ENCODE data around the gene HECW1. TPM values are rescaled to one million over a fixed set of nuclear protein-coding genes. Genes with fewer than 3 reads are reported as not detected.

HECW1 gene
- total and polyA plus RNA-seq, 2 of the 13 experiments (the other 11 are each of a cell fraction or from before 2014, with no cell fraction given) = not detected

DNA sequence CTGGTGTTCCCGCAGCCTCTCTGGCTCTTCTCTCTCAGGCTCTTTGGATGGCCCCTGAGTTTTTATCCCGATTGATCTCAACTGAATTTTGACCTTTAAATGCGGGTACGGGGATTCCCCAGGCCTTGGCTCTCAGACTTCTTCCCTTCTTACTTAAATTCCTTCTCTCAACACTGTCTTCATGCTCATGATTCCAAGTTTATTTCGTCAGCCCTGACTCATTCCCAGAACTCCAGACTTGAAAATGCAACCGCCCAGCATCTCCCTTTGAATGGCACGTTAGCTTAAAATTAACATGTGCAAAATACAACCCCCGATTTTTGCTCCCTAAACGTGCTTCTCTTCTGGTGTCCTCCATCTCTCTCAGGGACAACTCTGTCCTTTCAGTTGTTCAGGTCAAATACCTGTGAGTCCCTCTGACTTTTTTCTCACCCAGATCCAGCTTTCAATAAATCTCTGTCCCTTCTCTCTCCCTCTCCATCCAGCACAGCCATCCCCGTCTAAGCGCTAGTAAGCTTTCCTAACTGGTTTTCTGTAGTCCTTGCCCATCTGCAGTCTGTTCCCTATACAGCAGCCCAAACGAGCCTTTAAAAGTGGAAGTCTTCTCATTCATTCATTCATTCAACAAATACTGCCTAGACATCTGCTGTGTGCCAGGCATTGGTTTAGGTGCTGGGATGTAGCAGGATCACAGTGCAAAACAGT is 7.1 kb downstream of the HECW1 start:
- Histone ChIP-seq H2AFZ (ENCODE audit: low read length) (no peak overlapping the region), H3K4me3 (replicated peaks in 1 of 3; ENCODE audit: insufficient read depth in 1 of 3, low read depth in 2 of 3, low read length in 3 of 3) (no peak overlapping the region), H3K36me3 (replicated peaks in 1 of 2; ENCODE audit: control insufficient read depth in 1 of 2, insufficient read depth in 2 of 2, low read length in 2 of 2) (no peaks in the 10 kb centered on the region), H3K9ac (ENCODE audit: insufficient read depth, low read depth, low read length) (no peak overlapping the region), H3K4me2 (ENCODE audit: low read depth, low read length) (no peak overlapping the region), H3K27me3 (ENCODE audit: control insufficient read depth in 1 of 2, insufficient read depth in 2 of 2, low read length in 2 of 2) (peaks cover 4 to 37% of the 10 kb centered on the region in 2 experiments), H4K20me1 (ENCODE audit: insufficient read depth, low read length) (no peaks in the 10 kb centered on the region), H3K9me3 (ENCODE audit: low read length) (no peaks in the 10 kb centered on the region), H3K4me1 (ENCODE audit: insufficient read depth, low read length) (no peaks in the 10 kb centered on the region), H3K27ac (ENCODE audit: extremely low read length, insufficient read depth, low read length) (no peak overlapping the region), H3K79me2 (ENCODE audit: insufficient read depth, low read length) (no peaks in the 10 kb centered on the region)
- ChIA-PET CTCF (ENCODE audit: low intra/inter-chr PET ratio, low total read pairs) (no interaction called here), POLR2A (no interaction called here)
- 10% methylated on average over 12 of the region's 12 CpGs for WGBS (ENCODE audit: low lambda C conversion rate)
- BruUV-seq (replicated peaks) = no TSS peak
- no peak for DNase-seq (ENCODE audit: low spot score)
- in situ Hi-C loops (cut with HindIII; ENCODE audit: extremely low pct_ligation_motif_present, low pct_unique_long_range_greater_than_20kb) (no loop called here), intact Hi-C loops (cut with micrococcal nuclease; ENCODE audit: unreplicated experiment) (no loop called here)
- FAIRE-seq = no peak
- ATAC-seq = no peak
- TF ChIP-seq, protein P1, sequence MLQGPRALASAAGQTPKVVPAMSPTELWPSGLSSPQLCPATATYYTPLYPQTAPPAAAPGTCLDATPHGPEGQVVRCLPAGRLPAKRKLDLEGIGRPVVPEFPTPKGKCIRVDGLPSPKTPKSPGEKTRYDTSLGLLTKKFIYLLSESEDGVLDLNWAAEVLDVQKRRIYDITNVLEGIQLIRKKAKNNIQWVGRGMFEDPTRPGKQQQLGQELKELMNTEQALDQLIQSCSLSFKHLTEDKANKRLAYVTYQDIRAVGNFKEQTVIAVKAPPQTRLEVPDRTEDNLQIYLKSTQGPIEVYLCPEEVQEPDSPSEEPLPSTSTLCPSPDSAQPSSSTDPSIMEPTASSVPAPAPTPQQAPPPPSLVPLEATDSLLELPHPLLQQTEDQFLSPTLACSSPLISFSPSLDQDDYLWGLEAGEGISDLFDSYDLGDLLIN (CRISPR knock-in tag; IDR thresholded peaks at IDR 0.05; ENCODE audit: borderline replicate concordance) = no peak
- TF ChIP-seq, protein P2, sequence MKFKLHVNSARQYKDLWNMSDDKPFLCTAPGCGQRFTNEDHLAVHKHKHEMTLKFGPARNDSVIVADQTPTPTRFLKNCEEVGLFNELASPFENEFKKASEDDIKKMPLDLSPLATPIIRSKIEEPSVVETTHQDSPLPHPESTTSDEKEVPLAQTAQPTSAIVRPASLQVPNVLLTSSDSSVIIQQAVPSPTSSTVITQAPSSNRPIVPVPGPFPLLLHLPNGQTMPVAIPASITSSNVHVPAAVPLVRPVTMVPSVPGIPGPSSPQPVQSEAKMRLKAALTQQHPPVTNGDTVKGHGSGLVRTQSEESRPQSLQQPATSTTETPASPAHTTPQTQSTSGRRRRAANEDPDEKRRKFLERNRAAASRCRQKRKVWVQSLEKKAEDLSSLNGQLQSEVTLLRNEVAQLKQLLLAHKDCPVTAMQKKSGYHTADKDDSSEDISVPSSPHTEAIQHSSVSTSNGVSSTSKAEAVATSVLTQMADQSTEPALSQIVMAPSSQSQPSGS (CRISPR knock-in tag; IDR thresholded peaks at IDR 0.05) = no peak
- no peak for TF ChIP-seq MED1 (CRISPR knock-in tag; IDR thresholded peaks at IDR 0.05)
- TF ChIP-seq, protein P3, sequence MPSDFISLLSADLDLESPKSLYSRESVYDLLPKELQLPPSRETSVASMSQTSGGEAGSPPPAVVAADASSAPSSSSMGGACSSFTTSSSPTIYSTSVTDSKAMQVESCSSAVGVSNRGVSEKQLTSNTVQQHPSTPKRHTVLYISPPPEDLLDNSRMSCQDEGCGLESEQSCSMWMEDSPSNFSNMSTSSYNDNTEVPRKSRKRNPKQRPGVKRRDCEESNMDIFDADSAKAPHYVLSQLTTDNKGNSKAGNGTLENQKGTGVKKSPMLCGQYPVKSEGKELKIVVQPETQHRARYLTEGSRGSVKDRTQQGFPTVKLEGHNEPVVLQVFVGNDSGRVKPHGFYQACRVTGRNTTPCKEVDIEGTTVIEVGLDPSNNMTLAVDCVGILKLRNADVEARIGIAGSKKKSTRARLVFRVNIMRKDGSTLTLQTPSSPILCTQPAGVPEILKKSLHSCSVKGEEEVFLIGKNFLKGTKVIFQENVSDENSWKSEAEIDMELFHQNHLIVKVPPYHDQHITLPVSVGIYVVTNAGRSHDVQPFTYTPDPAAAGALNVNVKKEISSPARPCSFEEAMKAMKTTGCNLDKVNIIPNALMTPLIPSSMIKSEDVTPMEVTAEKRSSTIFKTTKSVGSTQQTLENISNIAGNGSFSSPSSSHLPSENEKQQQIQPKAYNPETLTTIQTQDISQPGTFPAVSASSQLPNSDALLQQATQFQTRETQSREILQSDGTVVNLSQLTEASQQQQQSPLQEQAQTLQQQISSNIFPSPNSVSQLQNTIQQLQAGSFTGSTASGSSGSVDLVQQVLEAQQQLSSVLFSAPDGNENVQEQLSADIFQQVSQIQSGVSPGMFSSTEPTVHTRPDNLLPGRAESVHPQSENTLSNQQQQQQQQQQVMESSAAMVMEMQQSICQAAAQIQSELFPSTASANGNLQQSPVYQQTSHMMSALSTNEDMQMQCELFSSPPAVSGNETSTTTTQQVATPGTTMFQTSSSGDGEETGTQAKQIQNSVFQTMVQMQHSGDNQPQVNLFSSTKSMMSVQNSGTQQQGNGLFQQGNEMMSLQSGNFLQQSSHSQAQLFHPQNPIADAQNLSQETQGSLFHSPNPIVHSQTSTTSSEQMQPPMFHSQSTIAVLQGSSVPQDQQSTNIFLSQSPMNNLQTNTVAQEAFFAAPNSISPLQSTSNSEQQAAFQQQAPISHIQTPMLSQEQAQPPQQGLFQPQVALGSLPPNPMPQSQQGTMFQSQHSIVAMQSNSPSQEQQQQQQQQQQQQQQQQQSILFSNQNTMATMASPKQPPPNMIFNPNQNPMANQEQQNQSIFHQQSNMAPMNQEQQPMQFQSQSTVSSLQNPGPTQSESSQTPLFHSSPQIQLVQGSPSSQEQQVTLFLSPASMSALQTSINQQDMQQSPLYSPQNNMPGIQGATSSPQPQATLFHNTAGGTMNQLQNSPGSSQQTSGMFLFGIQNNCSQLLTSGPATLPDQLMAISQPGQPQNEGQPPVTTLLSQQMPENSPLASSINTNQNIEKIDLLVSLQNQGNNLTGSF (CRISPR knock-in tag; IDR thresholded peaks at IDR 0.05) = no peak
- TF ChIP-seq, protein P4, sequence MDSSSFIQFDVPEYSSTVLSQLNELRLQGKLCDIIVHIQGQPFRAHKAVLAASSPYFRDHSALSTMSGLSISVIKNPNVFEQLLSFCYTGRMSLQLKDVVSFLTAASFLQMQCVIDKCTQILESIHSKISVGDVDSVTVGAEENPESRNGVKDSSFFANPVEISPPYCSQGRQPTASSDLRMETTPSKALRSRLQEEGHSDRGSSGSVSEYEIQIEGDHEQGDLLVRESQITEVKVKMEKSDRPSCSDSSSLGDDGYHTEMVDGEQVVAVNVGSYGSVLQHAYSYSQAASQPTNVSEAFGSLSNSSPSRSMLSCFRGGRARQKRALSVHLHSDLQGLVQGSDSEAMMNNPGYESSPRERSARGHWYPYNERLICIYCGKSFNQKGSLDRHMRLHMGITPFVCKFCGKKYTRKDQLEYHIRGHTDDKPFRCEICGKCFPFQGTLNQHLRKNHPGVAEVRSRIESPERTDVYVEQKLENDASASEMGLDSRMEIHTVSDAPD (CRISPR knock-in tag; IDR thresholded peaks at IDR 0.05) = no peak
- TF ChIP-seq HMG20B (CRISPR knock-in tag; conservative IDR thresholded peaks at IDR 0.05) = no peak
- TF ChIP-seq, protein P5, sequence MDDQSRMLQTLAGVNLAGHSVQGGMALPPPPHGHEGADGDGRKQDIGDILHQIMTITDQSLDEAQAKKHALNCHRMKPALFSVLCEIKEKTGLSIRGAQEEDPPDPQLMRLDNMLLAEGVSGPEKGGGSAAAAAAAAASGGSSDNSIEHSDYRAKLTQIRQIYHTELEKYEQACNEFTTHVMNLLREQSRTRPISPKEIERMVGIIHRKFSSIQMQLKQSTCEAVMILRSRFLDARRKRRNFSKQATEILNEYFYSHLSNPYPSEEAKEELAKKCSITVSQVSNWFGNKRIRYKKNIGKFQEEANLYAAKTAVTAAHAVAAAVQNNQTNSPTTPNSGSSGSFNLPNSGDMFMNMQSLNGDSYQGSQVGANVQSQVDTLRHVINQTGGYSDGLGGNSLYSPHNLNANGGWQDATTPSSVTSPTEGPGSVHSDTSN (CRISPR knock-in tag; IDR thresholded peaks at IDR 0.05; ENCODE audit: borderline replicate concordance) = no peak
- TF ChIP-seq ZNF550 (CRISPR knock-in tag; IDR thresholded peaks at IDR 0.05; ENCODE audit: borderline replicate concordance) = no peak
- TF ChIP-seq TSC22D2 (CRISPR knock-in tag; IDR thresholded peaks at IDR 0.05; ENCODE audit: borderline replicate concordance) = no peak
- no peak for TF ChIP-seq NPAS2 (CRISPR knock-in tag; IDR thresholded peaks at IDR 0.05; ENCODE audit: borderline replicate concordance)
- TF ChIP-seq FOXK1 (CRISPR knock-in tag; IDR thresholded peaks at IDR 0.05; ENCODE audit: borderline replicate concordance, low read depth) = no peak
- no peak for TF ChIP-seq SSRP1 (CRISPR knock-in tag; IDR thresholded peaks at IDR 0.05)
- no peak for TF ChIP-seq TAF1 (CRISPR knock-in tag; IDR thresholded peaks at IDR 0.05)
- TF ChIP-seq MED13 (CRISPR knock-in tag; IDR thresholded peaks at IDR 0.05) = no peak

Data from HepG2 (cell line).